Measurements from ENCODE around the gene KRT6B. TPM values are rescaled to one million over a fixed set of nuclear protein-coding genes. Genes with fewer than 3 reads are reported as not detected.

The KRT6B gene
- total and polyA plus RNA-seq, 9 donors: 0.11 TPM; not detected in 8

GRCh38 chr12:52433501-52434080 is 18.4 kb downstream of the KRT6B start:
- no peaks in the 10 kb centered on the region for H3K9me3 ChIP-seq
- H3K27me3 ChIP-seq: no peaks in the 10 kb centered on the region
- H3K4me3 ChIP-seq: no peak overlapping the region
- no peaks in the 10 kb centered on the region for H3K36me3 ChIP-seq
- H3K4me1 ChIP-seq (ENCODE audit: insufficient read depth): no peaks in the 10 kb centered on the region
- intact Hi-C loops (cut with DNase I): no loop called here
- 88 to 96% (median 92%) methylated on average over 11 to 12 of the region's 12 CpGs for WGBS, 3 donors
- TF ChIP-seq CTCF (IDR thresholded peaks at IDR 0.05) (no peak), POLR2A (IDR thresholded peaks at IDR 0.05) (no peak), EP300 (IDR thresholded peaks at IDR 0.05) (no peak)
- H3K27ac ChIP-seq: no peak overlapping the region
- DNase-seq: no peak

- Histone ChIP-seq H3K36me3 (no peaks in the 10 kb centered on the region), H3K27me3 (no peaks in the 10 kb centered on the region), H3K4me3 (no peak overlapping the region), H3K9me3 (no peaks in the 10 kb centered on the region), H3K4me1 (ENCODE audit: insufficient read depth) (no peaks in the 10 kb centered on the region), H3K27ac (no peak overlapping the region)
- TF ChIP-seq EP300 (IDR thresholded peaks at IDR 0.05) (no peak), POLR2A (IDR thresholded peaks at IDR 0.05) (no peak), CTCF (IDR thresholded peaks at IDR 0.05) (no peak)
- 69 to 79% (median 69%) methylated on average over 6 of the region's 6 CpGs for WGBS, 3 donors
- intact Hi-C loops (cut with DNase I): no loop called here
- DNase-seq: no peak
These were observed 19.3 kb downstream of the KRT6B start for GRCh38 chr12:52432559-52433207.

GRCh38 chr12:52428121-52428520 is 23.8 kb downstream of the KRT6B start:
- no peaks in the 10 kb centered on the region for H3K27me3 ChIP-seq
- intact Hi-C loops (cut with DNase I): no loop called here
- WGBS, 3 donors: 82 to 87% (median 86%) methylated on average over 9 to 10 of the region's 10 CpGs
- no peaks in the 10 kb centered on the region for H3K4me1 ChIP-seq (ENCODE audit: insufficient read depth)
- no peaks in the 10 kb centered on the region for H3K9me3 ChIP-seq
- no peak for TF ChIP-seq POLR2A (IDR thresholded peaks at IDR 0.05)
- TF ChIP-seq CTCF (IDR thresholded peaks at IDR 0.05): no peak
- no peak for TF ChIP-seq EP300 (IDR thresholded peaks at IDR 0.05)
- H3K36me3 ChIP-seq: no peaks in the 10 kb centered on the region
- no peak for DNase-seq
- H3K27ac ChIP-seq: no peak overlapping the region
- H3K4me3 ChIP-seq: no peak overlapping the region

GRCh38 chr12:52427083-52427482 is 24.9 kb downstream of the KRT6B start:
- DNase-seq: no peak
- no peaks in the 10 kb centered on the region for H3K36me3 ChIP-seq
- intact Hi-C loops (cut with DNase I): no loop called here
- TF ChIP-seq POLR2A (IDR thresholded peaks at IDR 0.05) (no peak), EP300 (IDR thresholded peaks at IDR 0.05) (no peak), CTCF (IDR thresholded peaks at IDR 0.05) (no peak)
- H3K27me3 ChIP-seq: no peaks in the 10 kb centered on the region
- no peaks in the 10 kb centered on the region for H3K9me3 ChIP-seq
- 75 to 90% (median 79%) methylated on average over 1 of the region's 1 CpG for WGBS, 3 donors
- no peak overlapping the region for H3K4me3 ChIP-seq
- H3K4me1 ChIP-seq (ENCODE audit: insufficient read depth): no peaks in the 10 kb centered on the region
- H3K27ac ChIP-seq: no peak overlapping the region

Measured in ovary (tissue), 9 donors.